Astrocyte of the spinal cord (primary cell): Measurements from ENCODE around the gene BABAM2.

Source experiments
- DNase-seq: peaks from one replicate; pipeline ENCODE4 v3.0.0; 2011; ENCODE audit warnings: low read depth, low spot score
- H3K4me3 ChIP-seq: 2 replicates; pipeline ENCODE4 v1.5.1; 2011; ENCODE audit warnings: low read depth, mild to moderate bottlenecking, low read length, moderate library complexity
- in situ Hi-C: cut with HindIII; loops from 2 replicates; pipeline ENCODE4 v1.10.0; 2017; ENCODE audit warnings: low sequenced_read_pairs
- TF ChIP-seq, protein P1 (sequence below): IDR thresholded peaks from 2 replicates; pipeline ENCODE4 v1.5.1; 2012; ENCODE audit warnings: low read depth, mild to moderate bottlenecking, low read length, inconsistent platforms

The BABAM2 gene

GRCh38 chr2:27912512-27912911 lies 22.0 kb downstream of the BABAM2 start:
- no peak overlapping the region for H3K4me3 ChIP-seq
- TF ChIP-seq, protein P1, sequence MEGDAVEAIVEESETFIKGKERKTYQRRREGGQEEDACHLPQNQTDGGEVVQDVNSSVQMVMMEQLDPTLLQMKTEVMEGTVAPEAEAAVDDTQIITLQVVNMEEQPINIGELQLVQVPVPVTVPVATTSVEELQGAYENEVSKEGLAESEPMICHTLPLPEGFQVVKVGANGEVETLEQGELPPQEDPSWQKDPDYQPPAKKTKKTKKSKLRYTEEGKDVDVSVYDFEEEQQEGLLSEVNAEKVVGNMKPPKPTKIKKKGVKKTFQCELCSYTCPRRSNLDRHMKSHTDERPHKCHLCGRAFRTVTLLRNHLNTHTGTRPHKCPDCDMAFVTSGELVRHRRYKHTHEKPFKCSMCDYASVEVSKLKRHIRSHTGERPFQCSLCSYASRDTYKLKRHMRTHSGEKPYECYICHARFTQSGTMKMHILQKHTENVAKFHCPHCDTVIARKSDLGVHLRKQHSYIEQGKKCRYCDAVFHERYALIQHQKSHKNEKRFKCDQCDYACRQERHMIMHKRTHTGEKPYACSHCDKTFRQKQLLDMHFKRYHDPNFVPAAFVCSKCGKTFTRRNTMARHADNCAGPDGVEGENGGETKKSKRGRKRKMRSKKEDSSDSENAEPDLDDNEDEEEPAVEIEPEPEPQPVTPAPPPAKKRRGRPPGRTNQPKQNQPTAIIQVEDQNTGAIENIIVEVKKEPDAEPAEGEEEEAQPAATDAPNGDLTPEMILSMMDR: no peak
- DNase-seq: no peak
- in situ Hi-C loops: no loop called here

GRCh38 chr2:27914041-27914804 lies 23.7 kb downstream of the BABAM2 start:
- in situ Hi-C loops: no loop called here
- no peak overlapping the region for H3K4me3 ChIP-seq
- TF ChIP-seq, protein P1: no peak
- DNase-seq: no peak

GRCh38 chr2:27914805-27915175 lies 24.3 kb downstream of the BABAM2 start:
- TF ChIP-seq, protein P1: no peak
- no peak for DNase-seq
- in situ Hi-C loops: no loop called here
- H3K4me3 ChIP-seq: no peak overlapping the region

DNA sequence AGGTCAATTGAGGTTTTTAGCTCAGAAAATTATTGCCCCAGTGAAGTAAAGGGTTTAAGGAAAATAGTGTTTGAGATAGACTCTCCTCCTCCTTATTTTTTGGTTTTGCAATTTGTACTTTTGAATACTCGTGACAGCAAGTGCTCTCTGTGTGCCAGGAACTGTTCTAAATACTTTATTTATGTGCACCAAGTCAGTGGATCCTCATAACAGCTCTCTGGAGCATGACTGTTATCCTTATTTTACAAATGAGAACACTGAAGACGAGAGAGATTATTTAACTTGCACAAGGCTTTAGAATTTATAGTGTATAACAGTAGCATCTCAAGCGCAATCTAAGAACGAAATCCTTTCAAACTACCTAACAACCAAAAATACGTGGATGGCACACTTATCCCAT lies 24.7 kb downstream of the BABAM2 start:
- in situ Hi-C loops: no loop called here
- DNase-seq: no peak
- TF ChIP-seq, protein P1: no peak
- no peak overlapping the region for H3K4me3 ChIP-seq

DNA sequence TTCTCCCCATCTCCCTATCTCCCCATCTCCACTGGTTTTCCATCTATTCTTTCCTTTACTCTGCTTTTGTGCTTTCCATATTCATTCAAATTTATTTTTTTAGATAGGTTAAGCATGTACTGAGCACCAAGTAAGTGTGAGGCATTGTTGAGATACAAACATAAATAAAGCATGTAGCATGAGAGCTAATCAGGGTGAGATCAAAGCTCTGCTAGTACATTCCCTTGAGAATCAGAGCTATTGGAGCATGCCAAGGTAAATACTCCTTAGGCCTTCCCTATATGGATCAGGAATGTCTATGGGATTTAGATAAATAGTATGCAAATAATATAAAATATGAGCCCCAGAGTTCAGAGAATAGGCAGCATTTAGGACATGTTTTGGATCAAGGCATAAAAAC lies 25.3 kb downstream of the BABAM2 start:
- in situ Hi-C loops: no loop called here
- TF ChIP-seq, protein P1: no peak
- H3K4me3 ChIP-seq: no peak overlapping the region
- DNase-seq: no peak

DNA sequence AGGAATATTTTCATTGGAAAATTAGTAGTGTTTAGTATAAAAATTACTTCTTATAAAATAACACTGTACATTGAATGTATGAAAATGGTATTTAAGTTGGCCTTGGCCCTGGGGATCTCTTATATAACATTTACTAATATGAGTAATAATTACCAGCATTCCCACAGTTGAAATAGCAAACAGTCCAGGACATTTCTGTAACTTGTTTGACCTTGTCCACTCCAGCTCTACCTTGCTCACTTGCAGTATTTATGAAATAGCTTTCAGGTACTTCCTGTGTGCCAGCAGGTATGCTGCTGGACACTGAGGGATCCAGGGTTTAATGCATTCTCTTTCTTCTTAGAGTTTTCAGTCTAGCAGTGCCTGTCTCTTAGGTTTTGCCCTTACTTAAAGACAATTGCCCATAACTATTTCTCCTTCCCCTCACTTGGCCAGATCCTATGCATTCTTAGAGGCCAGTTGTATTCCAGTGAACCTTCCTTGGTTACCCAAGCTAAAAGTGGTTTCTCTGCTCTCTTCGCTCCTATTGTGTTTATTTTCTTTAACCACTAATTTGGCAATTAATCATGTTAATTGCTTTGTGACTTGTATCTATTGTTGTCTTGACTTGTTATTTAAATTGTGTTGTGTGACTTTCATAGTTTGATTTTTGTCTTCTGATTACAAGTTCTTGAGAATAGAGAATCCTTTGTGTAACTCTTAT lies 25.9 kb downstream of the BABAM2 start:
- in situ Hi-C loops: no loop called here
- TF ChIP-seq, protein P1: no peak
- DNase-seq: no peak
- no peak overlapping the region for H3K4me3 ChIP-seq
